Sigmoid colon (tissue), 7 donors: Measurements from ENCODE around the gene BRSK1. TPM values are rescaled to one million over a fixed set of nuclear protein-coding genes. Genes with fewer than 3 reads are reported as not detected.

ENCODE experiments used
- DNase-seq: peaks from one replicate; pipeline ENCODE4 v3.0.0-alpha.2; 2019
- H3K27ac ChIP-seq, 4 donors: fragments of 200-600 bp; sonication (generic); one replicate each; pipeline ENCODE4 v1.5.1; 2016 to 2019; ENCODE audit warnings: mild to moderate bottlenecking in 1 of 4
- H3K27me3 ChIP-seq, 3 donors: fragments of 200-600 bp; sonication (generic); one replicate each; pipeline ENCODE4 v1.5.1; 2019; ENCODE audit warnings: mild to moderate bottlenecking in 1 of 3
- H3K36me3 ChIP-seq, 4 donors: fragments of 200-600 bp; sonication (generic); one replicate each; pipeline ENCODE4 v1.5.1; 2016 to 2019
- H3K4me1 ChIP-seq, 4 donors: fragments of 200-600 bp; sonication (generic); one replicate each; pipeline ENCODE4 v1.5.1; 2017 to 2019
- H3K4me3 ChIP-seq, 4 donors: fragments of 200-600 bp; sonication (generic); one replicate each; pipeline ENCODE4 v1.5.1; 2017 to 2019; ENCODE audit warnings: mild to moderate bottlenecking in 2 of 4, moderate library complexity in 1 of 4
- H3K9me3 ChIP-seq, 4 donors: fragments of 200-600 bp in 3 of 4; sonication (generic) in 3 of 4; one replicate each; pipeline versions ENCODE4 v1.5.1 to v1.6.1; 2013 to 2019
- EP300 ChIP-seq, 4 donors: sonication (generic); formaldehyde crosslinking; IDR thresholded peaks; one replicate each; pipeline ENCODE4 v1.6.1; 2017; ENCODE audit warnings: antibody characterized with exemption in 4 of 4
- POLR2A ChIP-seq, 2 donors: fragments of 450-650 bp; IDR thresholded peaks; one replicate each; pipeline ENCODE4 v1.6.1; 2016; ENCODE audit warnings: antibody characterized with exemption in 2 of 2, mild to moderate bottlenecking in 2 of 2, moderate library complexity in 2 of 2
- POLR2AphosphoS5 ChIP-seq, 4 donors: sonication (generic); formaldehyde crosslinking; IDR thresholded peaks; one replicate each; pipeline ENCODE4 v1.6.1; 2017; ENCODE audit warnings: antibody characterized with exemption in 4 of 4
- whole genome bisulfite sequencing, 2 donors: extraction: QIAGEN DNeasy Blood & Tissue Kit; methylation state at CpG; one replicate each; pipeline ENCODE4 v1.1.7; 2013; 5-methylcytosine and 5-hydroxymethylcytosine counted together
- intact Hi-C: fragments of 100-400 bp; cut with DNase I; formaldehyde crosslinking; loops from one replicate; pipeline ENCODE4 v1.15.1; 2023
- polyA plus RNA-seq, 3 donors: library from polyadenylated mRNA; stranded (reverse); fragments of 200-250 nt; gene quantifications; one replicate each; pipeline ENCODE4 v1.2.3, GENCODE V29; 2013
- total RNA-seq, 4 donors: library from RNA; depleted of rRNA; stranded (reverse); fragments of >200 nt; gene quantifications; one replicate each; pipeline ENCODE4 v1.1.0, GENCODE V29; 2016
- TF ChIP-seq, protein P1 (sequence below), 4 experiments: fragments of 450-650 bp in 3 of 4; fragments of 200-600 bp in 1 of 4; IDR thresholded peaks; one replicate each; pipeline ENCODE4 v1.5.1; 2016 to 2019; ENCODE audit warnings: antibody characterized with exemption in 4 of 4, mild to moderate bottlenecking in 3 of 4, moderate library complexity in 2 of 4
- donor health status: healthy with polysubstance abuse.
- donor health status: Bipolar disorder and iron deficiency.
- donor health status: healthy.

The BRSK1 gene
- total and polyA plus RNA-seq, 7 donors: 2.9 to 20.6 (median 6.0) TPM; not detected in 1

- intact Hi-C loops: no loop called here
- 87 to 95% methylated on average over 17 of the region's 17 CpGs for WGBS, 2 donors
Measured at GRCh38 chr19:55305983-55306562, 22.3 kb downstream of the BRSK1 start.

DNA sequence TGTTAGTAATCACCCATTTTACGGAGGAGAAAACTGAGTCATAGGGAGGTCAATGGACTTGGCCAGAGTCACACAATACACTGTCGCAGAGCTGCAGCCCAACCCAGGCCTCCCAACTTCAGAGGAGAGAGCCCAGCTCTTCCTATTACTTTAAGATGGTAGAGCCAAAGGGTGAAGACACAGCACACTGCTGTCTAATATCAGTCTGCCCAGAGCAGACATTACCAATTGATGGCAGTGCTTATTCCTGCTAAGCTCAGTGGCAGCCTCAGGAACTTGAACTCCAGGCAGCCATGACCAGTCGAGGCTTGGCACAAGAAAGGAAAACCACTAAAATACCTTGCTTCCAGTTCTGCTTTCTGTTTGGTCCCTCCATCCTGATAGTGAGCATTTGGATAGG lies 22.9 kb downstream of the BRSK1 start:
- Histone ChIP-seq H3K36me3 (peaks cover 4 to 58% (median 19%) of the 10 kb centered on the region in 4 donors), H3K4me1 (peaks cover 0 to 6% (median 5%) of the 10 kb centered on the region in 4 donors), H3K27me3 (no peaks in the 10 kb centered on the region), H3K9me3 (no peaks in the 10 kb centered on the region), H3K27ac (no peak overlapping the region), H3K4me3 (no peak overlapping the region)
- 64 to 82% methylated on average over 3 of the region's 3 CpGs for WGBS, 2 donors
- DNase-seq: no peak
- intact Hi-C loops: no loop called here
- TF ChIP-seq POLR2AphosphoS5 (IDR thresholded peaks at IDR 0.05): no peak
- no peak for TF ChIP-seq POLR2A (IDR thresholded peaks at IDR 0.05)
- no peak for TF ChIP-seq EP300 (IDR thresholded peaks at IDR 0.05)
- TF ChIP-seq, protein P1, sequence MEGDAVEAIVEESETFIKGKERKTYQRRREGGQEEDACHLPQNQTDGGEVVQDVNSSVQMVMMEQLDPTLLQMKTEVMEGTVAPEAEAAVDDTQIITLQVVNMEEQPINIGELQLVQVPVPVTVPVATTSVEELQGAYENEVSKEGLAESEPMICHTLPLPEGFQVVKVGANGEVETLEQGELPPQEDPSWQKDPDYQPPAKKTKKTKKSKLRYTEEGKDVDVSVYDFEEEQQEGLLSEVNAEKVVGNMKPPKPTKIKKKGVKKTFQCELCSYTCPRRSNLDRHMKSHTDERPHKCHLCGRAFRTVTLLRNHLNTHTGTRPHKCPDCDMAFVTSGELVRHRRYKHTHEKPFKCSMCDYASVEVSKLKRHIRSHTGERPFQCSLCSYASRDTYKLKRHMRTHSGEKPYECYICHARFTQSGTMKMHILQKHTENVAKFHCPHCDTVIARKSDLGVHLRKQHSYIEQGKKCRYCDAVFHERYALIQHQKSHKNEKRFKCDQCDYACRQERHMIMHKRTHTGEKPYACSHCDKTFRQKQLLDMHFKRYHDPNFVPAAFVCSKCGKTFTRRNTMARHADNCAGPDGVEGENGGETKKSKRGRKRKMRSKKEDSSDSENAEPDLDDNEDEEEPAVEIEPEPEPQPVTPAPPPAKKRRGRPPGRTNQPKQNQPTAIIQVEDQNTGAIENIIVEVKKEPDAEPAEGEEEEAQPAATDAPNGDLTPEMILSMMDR (IDR thresholded peaks at IDR 0.05): no peak

More at GRCh38 chr19:55305983-55306562, 22.3 kb downstream of the BRSK1 start:
- H3K27ac ChIP-seq: no peak overlapping the region
- no peak overlapping the region for H3K4me3 ChIP-seq
- no peak for DNase-seq
- H3K36me3 ChIP-seq: peaks cover 4 to 58% (median 19%) of the 10 kb centered on the region in 4 donors
- H3K27me3 ChIP-seq: no peaks in the 10 kb centered on the region
- no peak for TF ChIP-seq POLR2A (IDR thresholded peaks at IDR 0.05)
- TF ChIP-seq POLR2AphosphoS5 (IDR thresholded peaks at IDR 0.05): no peak
- TF ChIP-seq, protein P1 (IDR thresholded peaks at IDR 0.05): no peak
- TF ChIP-seq EP300 (IDR thresholded peaks at IDR 0.05): no peak
- H3K9me3 ChIP-seq: no peaks in the 10 kb centered on the region
- peaks cover 0 to 12% (median 10%) of the 10 kb centered on the region in 4 donors for H3K4me1 ChIP-seq

DNA sequence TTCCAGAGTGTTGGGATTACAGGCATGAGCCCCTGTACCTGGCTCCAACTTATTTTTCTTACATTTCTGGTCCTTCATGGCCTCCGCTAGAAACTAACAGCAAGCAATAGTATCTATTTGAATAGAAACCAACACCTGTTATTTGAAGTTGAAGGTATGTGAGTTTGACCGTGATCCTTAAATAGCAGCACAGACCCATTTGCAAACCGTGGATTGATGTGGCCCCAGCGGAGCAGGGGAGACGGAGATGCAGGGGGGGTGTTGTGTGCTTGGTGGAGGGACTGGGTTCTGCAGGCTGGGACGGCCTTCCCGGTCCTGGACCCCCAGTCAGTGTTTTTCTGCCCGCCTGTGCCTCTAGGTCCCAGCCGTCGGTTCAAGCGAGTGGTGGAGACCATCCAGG lies 24.5 kb downstream of the BRSK1 start:
- 90 to 93% methylated on average over 11 of the region's 11 CpGs for WGBS, 2 donors
- H3K4me1 ChIP-seq: no peaks in the 10 kb centered on the region
- no peak for DNase-seq
- H3K36me3 ChIP-seq: peaks cover 4 to 50% (median 17%) of the 10 kb centered on the region in 4 donors
- no peak overlapping the region for H3K27ac ChIP-seq
- intact Hi-C loops: no loop called here
- H3K4me3 ChIP-seq: no peak overlapping the region
- no peaks in the 10 kb centered on the region for H3K27me3 ChIP-seq
- TF ChIP-seq, protein P1 (IDR thresholded peaks at IDR 0.05): no peak
- TF ChIP-seq EP300 (IDR thresholded peaks at IDR 0.05) (no peak), POLR2AphosphoS5 (IDR thresholded peaks at IDR 0.05) (no peak), POLR2A (IDR thresholded peaks at IDR 0.05) (no peak)
- no peaks in the 10 kb centered on the region for H3K9me3 ChIP-seq

GRCh38 chr19:55309448-55309847 lies 25.7 kb downstream of the BRSK1 start:
- H3K9me3 ChIP-seq: no peaks in the 10 kb centered on the region
- no peak for DNase-seq
- no peak overlapping the region for H3K4me3 ChIP-seq
- H3K4me1 ChIP-seq: no peaks in the 10 kb centered on the region
- WGBS, 2 donors: 89 to 92% methylated on average over 5 of the region's 5 CpGs
- no peak overlapping the region for H3K27ac ChIP-seq
- intact Hi-C loops: no loop called here
- H3K36me3 ChIP-seq: peaks cover 0 to 38% (median 15%) of the 10 kb centered on the region in 4 donors
- H3K27me3 ChIP-seq: no peaks in the 10 kb centered on the region
- no peak for TF ChIP-seq EP300 (IDR thresholded peaks at IDR 0.05)
- no peak for TF ChIP-seq POLR2AphosphoS5 (IDR thresholded peaks at IDR 0.05)
- no peak for TF ChIP-seq POLR2A (IDR thresholded peaks at IDR 0.05)
- TF ChIP-seq, protein P1 (IDR thresholded peaks at IDR 0.05): no peak

DNA sequence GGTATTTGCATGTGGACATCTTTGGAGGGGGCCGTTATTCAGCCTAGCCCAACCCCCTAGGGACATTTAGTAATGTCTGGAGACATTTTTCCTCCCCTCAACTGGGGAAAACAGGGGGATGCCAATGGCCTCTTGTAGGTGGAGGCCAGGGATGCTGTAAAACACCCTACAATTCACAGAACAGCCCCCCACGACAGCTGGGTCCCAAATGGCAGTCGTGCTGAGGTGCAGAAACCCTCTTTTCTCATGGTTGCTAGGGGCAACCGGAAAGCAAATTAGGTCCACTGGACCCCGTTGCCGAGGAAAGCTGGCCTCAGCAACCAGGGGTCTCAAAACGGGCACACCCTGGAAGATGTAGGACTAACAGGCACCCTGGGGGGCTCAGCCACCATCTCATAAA lies 26.7 kb downstream of the BRSK1 start:
- Histone ChIP-seq H3K27me3 (no peaks in the 10 kb centered on the region), H3K36me3 (peaks cover 0 to 32% (median 15%) of the 10 kb centered on the region in 4 donors), H3K4me3 (no peak overlapping the region), H3K4me1 (no peaks in the 10 kb centered on the region), H3K9me3 (no peaks in the 10 kb centered on the region), H3K27ac (no peak overlapping the region)
- TF ChIP-seq, protein P1 (IDR thresholded peaks at IDR 0.05): no peak
- TF ChIP-seq EP300 (IDR thresholded peaks at IDR 0.05) (no peak), POLR2A (IDR thresholded peaks at IDR 0.05) (no peak), POLR2AphosphoS5 (IDR thresholded peaks at IDR 0.05) (no peak)
- no peak for DNase-seq
- intact Hi-C loops: no loop called here
- 83 to 88% methylated on average over 7 of the region's 7 CpGs for WGBS, 2 donors
